Esophagus squamous epithelium (tissue), 5 donors: ENCODE measurements around the gene ZC3H8. TPM values are rescaled to one million over a fixed set of nuclear protein-coding genes. Genes with fewer than 3 reads are reported as not detected.
"Not testable (repeated sequence)": the region's sequence is repeated elsewhere in the genome, so short reads cannot be mapped to it uniquely, and the experiment has no call there.

Source experiments
- DNase-seq: peaks from one replicate; lab custom pipeline; 2025; lab: John Stamatoyannopoulos, UW
- H3K27ac ChIP-seq, 4 donors: fragments of 200-600 bp; sonication (generic); one replicate each; pipeline ENCODE4 v1.5.1; 2016 to 2019; ENCODE audit warnings: mild to moderate bottlenecking in 1 of 4
- H3K27me3 ChIP-seq, 4 donors: fragments of 200-600 bp; sonication (generic); 1 replicate in 3 of 4; 2 replicates in 1 of 4; pipeline versions ENCODE4 v1.5.1 to v1.6.0; 2017 to 2021; ENCODE audit warnings: antibody characterized with exemption in 1 of 4
- H3K36me3 ChIP-seq, 3 donors: fragments of 200-600 bp; sonication (generic); one replicate each; pipeline ENCODE4 v1.5.1; 2016 to 2019
- H3K4me1 ChIP-seq, 3 donors: fragments of 200-600 bp; sonication (generic); one replicate each; pipeline ENCODE4 v1.5.1; 2017 to 2019
- H3K4me3 ChIP-seq, 4 donors: fragments of 200-600 bp; sonication (generic); 1 replicate in 3 of 4; 2 replicates in 1 of 4; pipeline ENCODE4 v1.5.1; 2016 to 2019; ENCODE audit warnings: mild to moderate bottlenecking in 2 of 4, moderate library complexity in 1 of 4
- H3K9me3 ChIP-seq, 3 donors: fragments of 200-600 bp; sonication (generic); one replicate each; pipeline ENCODE4 v1.5.1; 2016 to 2019
- CTCF ChIP-seq, 6 experiments: fragments of 450-650 bp in 4 of 6; fragments of 200-600 bp in 2 of 6; sonication (generic) in 2 of 6; IDR thresholded peaks; one replicate each; pipeline ENCODE4 v1.5.1; 2016 to 2019; ENCODE audit warnings: antibody characterized with exemption in 6 of 6, mild to moderate bottlenecking in 4 of 6, moderate library complexity in 4 of 6
- POLR2A ChIP-seq, 4 donors: fragments of 450-650 bp; IDR thresholded peaks; one replicate each; pipeline ENCODE4 v1.6.1; 2017; ENCODE audit warnings: antibody characterized with exemption in 4 of 4, mild to moderate bottlenecking in 4 of 4, moderate library complexity in 3 of 4
- WGBS, 2 donors: methylation state at CpG; one replicate each; pipeline ENCODE4 v1.1.5; 2018; 5-methylcytosine and 5-hydroxymethylcytosine counted together
- intact Hi-C: fragments of 100-400 bp; cut with DNase I; formaldehyde crosslinking; loops from one replicate; pipeline ENCODE4 v1.15.0; 2022
- total RNA-seq, 4 donors: library from RNA; depleted of rRNA; stranded (reverse); fragments of >200 nt; gene quantifications; one replicate each; pipeline ENCODE4 v1.1.0, GENCODE V29; 2016
- donor health status: DM: yes; HTN: yes; CAD: no.

The ZC3H8 gene
- total RNA-seq, 4 donors from 2014 or later: 6.0 to 60.1 (median 37.1) TPM

GRCh38 chr2:112216167-112216566 is 38.7 kb downstream of the ZC3H8 start:
- no peak overlapping the region for H3K4me3 ChIP-seq
- intact Hi-C loops: no loop called here
- no peaks in the 10 kb centered on the region for H3K9me3 ChIP-seq
- peaks cover 0 to 41% (median 3%) of the 10 kb centered on the region in 3 donors for H3K36me3 ChIP-seq
- DNase-seq: no peak
- no peaks in the 10 kb centered on the region for H3K4me1 ChIP-seq
- H3K27ac ChIP-seq: no peak overlapping the region
- WGBS, 2 donors: 75 to 86% methylated on average over 3 of the region's 3 CpGs
- H3K27me3 ChIP-seq: no peaks in the 10 kb centered on the region
- TF ChIP-seq POLR2A (IDR thresholded peaks at IDR 0.05) (no peak), CTCF (IDR thresholded peaks at IDR 0.05) (peak in 1 of 6 experiments; percentile 5)

- H3K4me3 ChIP-seq, H3K27me3 ChIP-seq, DNase-seq, H3K27ac ChIP-seq, intact Hi-C loops, H3K4me1 ChIP-seq: not testable (repeated sequence)
- Histone ChIP-seq H3K36me3 (peaks cover 0 to 13% (median 0%) of the 10 kb centered on the region in 3 donors), H3K9me3 (peaks cover 0 to 17% (median 2%) of the 10 kb centered on the region in 3 donors)
- 74 to 78% methylated on average over 3 of the region's 3 CpGs for WGBS, 2 donors
Measured at GRCh38 chr2:112207905-112208304, 46.9 kb downstream of the ZC3H8 start.

- no peaks in the 10 kb centered on the region for H3K36me3 ChIP-seq
- peaks cover 0 to 18% (median 2%) of the 10 kb centered on the region in 3 donors for H3K9me3 ChIP-seq
- DNase-seq: no peak
- no peak for TF ChIP-seq CTCF (IDR thresholded peaks at IDR 0.05)
- TF ChIP-seq POLR2A (IDR thresholded peaks at IDR 0.05): no peak
- H3K27ac ChIP-seq: no peak overlapping the region
- no peak overlapping the region for H3K4me3 ChIP-seq
- H3K27me3 ChIP-seq: no peaks in the 10 kb centered on the region
- peaks cover 0 to 12% (median 0%) of the 10 kb centered on the region in 3 donors for H3K4me1 ChIP-seq
- intact Hi-C loops: no loop called here
- WGBS, 2 donors: 81% methylated on average over 2 of the region's 2 CpGs
Measured at GRCh38 chr2:112204411-112204810, 50.4 kb downstream of the ZC3H8 start.

GRCh38 chr2:112201696-112202430 is 53.0 kb downstream of the ZC3H8 start:
- H3K4me1 ChIP-seq: peaks cover 0 to 29% (median 0%) of the 10 kb centered on the region in 3 donors
- DNase-seq: no peak
- peaks cover 0 to 18% (median 2%) of the 10 kb centered on the region in 3 donors for H3K9me3 ChIP-seq
- 78 to 84% methylated on average over 3 of the region's 3 CpGs for WGBS, 2 donors
- no peak overlapping the region for H3K4me3 ChIP-seq
- H3K36me3 ChIP-seq: no peaks in the 10 kb centered on the region
- H3K27ac ChIP-seq: peak overlapping the region in 3 of 4 donors; percentile 25 to 31 (median 30)
- no peak for TF ChIP-seq CTCF (IDR thresholded peaks at IDR 0.05)
- TF ChIP-seq POLR2A (IDR thresholded peaks at IDR 0.05): no peak
- no peaks in the 10 kb centered on the region for H3K27me3 ChIP-seq
- intact Hi-C loops: no loop called here

DNA sequence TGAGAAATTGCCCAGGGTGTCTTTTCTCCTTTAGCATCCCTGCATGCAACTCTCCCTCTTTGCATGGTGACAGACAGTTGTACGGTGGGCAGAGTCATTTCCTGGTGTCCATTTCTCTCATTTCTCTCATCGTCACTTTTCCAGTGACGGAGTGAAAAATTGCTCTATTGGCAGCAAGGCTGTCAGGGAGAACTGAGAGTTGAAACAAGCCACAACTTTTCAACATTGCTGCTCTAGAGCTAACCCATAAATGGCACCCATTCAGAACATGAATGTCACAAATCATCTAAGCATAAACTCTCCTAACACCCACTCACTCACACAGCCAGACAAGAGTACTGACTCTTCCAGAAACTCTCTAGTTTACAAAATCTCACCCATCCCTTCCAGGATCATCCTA is 55.7 kb downstream of the ZC3H8 start:
- Histone ChIP-seq H3K9me3 (peaks cover 0 to 13% (median 0%) of the 10 kb centered on the region in 3 donors), H3K27me3 (no peaks in the 10 kb centered on the region), H3K36me3 (no peaks in the 10 kb centered on the region), H3K27ac (no peak overlapping the region), H3K4me3 (no peak overlapping the region), H3K4me1 (peaks cover 0 to 29% (median 0%) of the 10 kb centered on the region in 3 donors)
- TF ChIP-seq POLR2A (IDR thresholded peaks at IDR 0.05) (no peak), CTCF (IDR thresholded peaks at IDR 0.05) (no peak)
- 54 to 80% methylated on average over 3 of the region's 3 CpGs for WGBS, 2 donors
- intact Hi-C loops: no loop called here
- no peak for DNase-seq
